Measurements from ENCODE around the gene DNAJB9.
A peak's percentile ranks its signal among the peaks of the same experiment; 100 is the strongest.
"Not testable (repeated sequence)": the region's sequence is repeated elsewhere in the genome, so short reads cannot be mapped to it uniquely, and the experiment has no call there.

DNAJB9 gene

GRCh38 chr7:108569381-108570145 is at the start of gene DNAJB9, which contains the start of gene THAP5:
Gene DNAJB9 (plus strand): TSS chr7:108569874. CDS start chr7:108571727, 1,853 bp downstream.
Gene THAP5 (minus strand): TSS chr7:108569706. CDS start chr7:108569569, 137 bp downstream.
- DNase-seq: peak; percentile 100

- DNase-seq: no peak
Measured at GRCh38 chr7:108522780-108523179, 46.9 kb upstream of the DNAJB9 start.

GRCh38 chr7:108525327-108525984 is 44.2 kb upstream of the DNAJB9 start:
- DNase-seq: no peak

GRCh38 chr7:108525985-108526767 is 43.5 kb upstream of the DNAJB9 start, which contains the start of gene PNPLA8:
Gene PNPLA8 (minus strand): TSS chr7:108526135. CDS start chr7:108515491, 10,644 bp downstream.
- DNase-seq: peak; percentile 99

- no peak for DNase-seq
Measured at GRCh38 chr7:108526768-108527017, 43.0 kb upstream of the DNAJB9 start.

GRCh38 chr7:108528183-108528712 is 41.4 kb upstream of the DNAJB9 start:
- peak; percentile 65 for DNase-seq

GRCh38 chr7:108529341-108529740 is 40.3 kb upstream of the DNAJB9 start:
- DNase-seq: peak; percentile 90

- no peak for DNase-seq
Measured at GRCh38 chr7:108533712-108534111, 36.0 kb upstream of the DNAJB9 start.

- DNase-seq: no peak
Measured at GRCh38 chr7:108535257-108535656, 34.4 kb upstream of the DNAJB9 start.

- DNase-seq: no peak
Measured at GRCh38 chr7:108535744-108536143, 33.9 kb upstream of the DNAJB9 start.

- no peak for DNase-seq
Measured at GRCh38 chr7:108537229-108537628, 32.4 kb upstream of the DNAJB9 start.

GRCh38 chr7:108538236-108538635 is 31.4 kb upstream of the DNAJB9 start:
- DNase-seq: not testable (repeated sequence)

GRCh38 chr7:108538685-108539084 is 31.0 kb upstream of the DNAJB9 start:
- not testable (repeated sequence) for DNase-seq

GRCh38 chr7:108541478-108541877 is 28.2 kb upstream of the DNAJB9 start:
- DNase-seq: no peak

- not testable (repeated sequence) for DNase-seq
Measured at GRCh38 chr7:108548141-108548896, 21.4 kb upstream of the DNAJB9 start.

- not testable (repeated sequence) for DNase-seq
Measured at GRCh38 chr7:108556665-108557064, 13.0 kb upstream of the DNAJB9 start.

- no peak for DNase-seq
Measured at GRCh38 chr7:108557191-108557590, 12.5 kb upstream of the DNAJB9 start.

GRCh38 chr7:108557617-108558016 is 12.1 kb upstream of the DNAJB9 start:
- DNase-seq: no peak

- no peak for DNase-seq
Measured at GRCh38 chr7:108559253-108559652, 10.4 kb upstream of the DNAJB9 start.

GRCh38 chr7:108561047-108561619 is 8.5 kb upstream of the DNAJB9 start:
- DNase-seq: no peak

- DNase-seq: no peak
Measured at GRCh38 chr7:108565987-108566386, 3.7 kb upstream of the DNAJB9 start.

- no peak for DNase-seq
Measured at GRCh38 chr7:108568801-108569380, 783 bp upstream of the DNAJB9 start.
